GM12801 (cell line): ENCODE data around the gene SLC52A1.

Experiments used
- TF ChIP-seq, protein P1 (sequence below): IDR thresholded peaks from one replicate; pipeline ENCODE4 v1.5.1; 2011; ENCODE audit warnings: control low read depth; ENCODE audit not compliant: insufficient read length; ENCODE audit errors: extremely low read depth

SLC52A1 gene

DNA sequence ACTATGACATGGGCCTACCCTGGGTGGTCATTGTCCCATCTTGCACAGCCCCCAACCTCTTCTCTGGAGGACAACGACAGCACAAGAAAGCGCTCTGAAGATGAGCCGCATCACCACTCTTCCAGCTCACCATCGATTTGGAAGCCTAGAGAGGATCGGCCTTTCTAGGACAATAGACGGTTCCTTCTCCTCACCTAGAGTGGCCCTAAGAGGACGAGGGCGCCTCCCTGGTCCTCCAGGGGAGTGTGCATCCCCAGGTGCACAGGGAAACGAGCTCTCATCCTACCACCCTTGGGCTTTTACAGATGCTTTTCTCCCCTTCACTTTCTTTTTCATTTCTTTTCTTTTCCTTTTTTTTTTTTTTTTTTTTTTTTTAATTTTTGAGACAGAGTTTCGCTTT lies 20.3 kb upstream of the SLC52A1 start:
- TF ChIP-seq, protein P1, sequence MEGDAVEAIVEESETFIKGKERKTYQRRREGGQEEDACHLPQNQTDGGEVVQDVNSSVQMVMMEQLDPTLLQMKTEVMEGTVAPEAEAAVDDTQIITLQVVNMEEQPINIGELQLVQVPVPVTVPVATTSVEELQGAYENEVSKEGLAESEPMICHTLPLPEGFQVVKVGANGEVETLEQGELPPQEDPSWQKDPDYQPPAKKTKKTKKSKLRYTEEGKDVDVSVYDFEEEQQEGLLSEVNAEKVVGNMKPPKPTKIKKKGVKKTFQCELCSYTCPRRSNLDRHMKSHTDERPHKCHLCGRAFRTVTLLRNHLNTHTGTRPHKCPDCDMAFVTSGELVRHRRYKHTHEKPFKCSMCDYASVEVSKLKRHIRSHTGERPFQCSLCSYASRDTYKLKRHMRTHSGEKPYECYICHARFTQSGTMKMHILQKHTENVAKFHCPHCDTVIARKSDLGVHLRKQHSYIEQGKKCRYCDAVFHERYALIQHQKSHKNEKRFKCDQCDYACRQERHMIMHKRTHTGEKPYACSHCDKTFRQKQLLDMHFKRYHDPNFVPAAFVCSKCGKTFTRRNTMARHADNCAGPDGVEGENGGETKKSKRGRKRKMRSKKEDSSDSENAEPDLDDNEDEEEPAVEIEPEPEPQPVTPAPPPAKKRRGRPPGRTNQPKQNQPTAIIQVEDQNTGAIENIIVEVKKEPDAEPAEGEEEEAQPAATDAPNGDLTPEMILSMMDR = no peak

DNA sequence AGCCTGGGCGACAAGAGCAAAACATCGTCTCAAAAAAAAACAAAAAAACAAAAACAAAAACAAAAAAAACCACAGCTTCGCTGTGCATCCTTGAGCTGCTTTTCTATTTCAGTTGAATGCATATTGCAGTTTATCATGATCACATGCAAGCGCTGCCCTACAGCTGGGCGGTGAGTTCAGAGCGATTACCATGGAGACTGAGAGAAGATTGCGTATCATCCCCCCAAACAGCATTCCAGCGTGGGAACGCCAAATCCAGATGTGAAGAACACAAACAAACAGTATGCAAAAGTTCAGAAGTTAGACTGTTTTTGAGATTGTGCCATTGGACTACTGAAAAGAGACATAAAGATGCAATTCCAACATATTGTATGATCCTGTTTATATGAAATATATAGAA lies 15.1 kb upstream of the SLC52A1 start:
- TF ChIP-seq, protein P1 = no peak

DNA sequence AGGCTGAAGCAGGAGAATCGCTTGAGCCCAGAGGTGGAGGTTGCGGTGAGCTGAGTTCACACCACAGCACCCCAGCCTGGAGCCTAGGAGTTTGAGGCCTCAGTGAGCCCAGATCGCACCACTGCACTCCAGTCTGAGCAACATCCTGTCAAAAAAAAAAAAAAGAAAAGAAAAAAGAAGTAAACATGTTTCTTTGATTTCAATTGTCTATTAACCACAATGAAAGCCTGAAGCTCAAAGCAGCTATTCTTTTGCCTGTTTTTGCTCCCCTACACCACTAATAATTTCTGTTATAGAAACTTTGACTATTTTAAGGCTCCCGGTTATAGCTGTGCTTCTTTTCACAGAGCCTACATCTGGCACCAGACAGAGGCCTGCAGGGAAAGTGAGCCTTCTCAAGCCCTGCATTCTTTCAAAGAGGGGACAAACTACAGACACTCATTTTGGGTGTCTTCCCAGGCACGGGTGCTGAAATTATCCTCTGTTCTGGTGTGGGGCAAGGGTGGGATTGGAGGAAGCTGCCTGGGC lies 14.2 kb upstream of the SLC52A1 start:
- TF ChIP-seq, protein P1 = no peak

DNA sequence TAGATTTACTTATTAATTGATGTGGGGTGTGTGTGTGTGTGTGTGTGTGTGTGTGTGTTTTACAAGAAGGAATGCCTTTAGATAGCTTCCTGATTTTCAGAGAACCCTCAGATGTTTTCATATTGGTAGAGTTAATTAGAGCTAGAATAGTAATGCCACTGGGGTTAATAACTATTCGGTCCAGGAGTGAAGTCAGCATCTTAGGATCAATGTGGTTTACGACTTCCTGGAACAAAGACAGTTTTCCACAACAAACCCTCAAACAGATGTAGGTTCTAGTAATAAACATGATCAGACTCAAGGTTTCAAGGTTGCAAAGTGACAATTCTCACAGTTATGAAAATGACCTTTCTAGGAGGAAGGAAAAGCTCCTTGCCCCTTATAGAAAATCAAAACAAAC lies 12.2 kb upstream of the SLC52A1 start:
- TF ChIP-seq, protein P1 = no peak

DNA sequence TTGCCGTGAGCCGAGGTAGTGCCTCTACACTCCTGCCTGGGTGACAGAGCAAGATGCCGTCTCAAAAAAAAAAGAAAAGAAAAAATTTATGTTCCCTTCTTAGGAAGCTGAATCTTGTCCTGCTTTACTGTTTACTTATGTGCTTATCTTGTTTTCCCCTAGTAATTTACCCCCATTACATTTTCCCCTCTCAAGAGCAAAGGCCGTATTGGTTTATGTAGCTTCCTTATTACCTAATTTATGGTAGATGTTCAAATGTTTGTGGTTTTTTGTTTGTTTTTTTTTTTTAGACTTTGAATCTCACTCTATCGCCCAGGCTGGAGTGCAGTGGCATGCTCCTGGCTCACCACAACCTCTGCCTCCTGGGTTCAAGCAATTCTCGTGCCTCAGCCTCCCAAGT lies 10.3 kb upstream of the SLC52A1 start:
- TF ChIP-seq, protein P1 = no peak

DNA sequence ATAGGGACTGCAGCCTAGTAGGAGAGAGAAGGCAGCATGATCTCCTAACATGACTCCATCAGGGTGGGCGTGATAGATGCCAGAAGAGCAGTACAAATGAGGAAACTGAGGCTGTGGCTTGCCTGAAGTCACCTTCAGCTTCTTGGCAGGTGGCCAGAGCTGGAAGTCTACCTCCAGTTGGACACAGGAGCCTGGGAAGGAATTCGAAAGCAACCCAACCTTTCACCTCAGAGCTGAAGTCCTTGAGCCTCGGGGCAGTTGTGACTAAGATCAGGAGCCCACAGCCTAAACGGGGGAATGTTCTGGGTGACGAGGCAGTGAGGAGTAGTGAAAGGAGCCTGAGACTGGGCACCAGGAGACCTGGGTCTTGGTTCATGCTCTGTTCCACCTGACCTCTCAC lies 9.4 kb upstream of the SLC52A1 start:
- TF ChIP-seq, protein P1 = no peak

DNA sequence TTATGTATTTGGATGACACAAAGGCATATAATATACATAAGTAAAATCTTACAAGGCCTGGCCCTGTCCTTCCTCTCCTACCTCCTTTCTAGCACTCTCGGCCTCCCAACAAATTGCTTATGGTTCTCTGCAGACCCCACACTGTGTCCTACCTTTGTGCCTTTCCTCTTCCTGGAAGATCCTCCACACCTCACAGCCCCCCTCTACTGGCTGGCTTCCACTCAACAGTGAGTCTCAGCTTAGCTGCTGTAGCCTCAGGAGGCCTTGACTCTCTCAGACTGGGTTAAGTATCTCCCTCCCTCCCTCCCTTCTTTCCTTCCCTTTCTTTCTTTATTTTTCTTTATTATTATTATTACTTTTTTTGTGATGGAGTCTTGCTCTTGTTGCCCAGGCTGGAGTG lies 8.3 kb upstream of the SLC52A1 start:
- TF ChIP-seq, protein P1 = no peak
